Middle frontal gyrus (tissue), 1 donor: ENCODE results near the gene HELB.

Source experiments
- DNase-seq: peaks from one replicate; pipeline ENCODE4 v3.0.0-alpha.2; 2015; ENCODE audit warnings: low spot score; ENCODE audit errors: extremely low spot score

Gene HELB

GRCh38 chr12:66359300-66359699, 57.0 kb downstream of the HELB start:
- DNase-seq, result no peak

DNA sequence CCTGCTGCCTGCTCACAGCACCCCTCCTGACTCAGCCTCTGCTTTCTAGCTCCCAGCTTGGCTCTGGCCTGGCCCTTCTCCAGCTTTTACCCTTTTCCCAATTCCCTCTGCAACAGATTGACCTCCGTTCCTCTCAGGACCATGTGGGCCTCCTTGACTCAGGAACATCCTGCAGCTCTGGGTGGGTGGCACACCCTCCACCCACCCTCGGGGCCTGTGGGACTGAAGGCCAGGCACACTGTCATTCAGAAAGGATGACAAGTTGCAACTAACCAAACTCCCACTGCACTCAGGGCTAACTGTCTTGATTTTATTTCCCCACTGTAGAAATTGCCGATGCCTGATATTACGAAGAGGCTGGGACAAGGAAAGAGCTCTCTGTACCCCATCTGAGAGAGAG, 59.4 kb downstream of the HELB start:
- no peak for DNase-seq

GRCh38 chr12:66365718-66366490, 63.6 kb downstream of the HELB start:
- DNase-seq, result no peak

- DNase-seq, result no peak
Measured at GRCh38 chr12:66367015-66367667, 64.8 kb downstream of the HELB start.

- DNase-seq, result no peak
Measured at GRCh38 chr12:66371982-66372381, 69.7 kb downstream of the HELB start.

DNA sequence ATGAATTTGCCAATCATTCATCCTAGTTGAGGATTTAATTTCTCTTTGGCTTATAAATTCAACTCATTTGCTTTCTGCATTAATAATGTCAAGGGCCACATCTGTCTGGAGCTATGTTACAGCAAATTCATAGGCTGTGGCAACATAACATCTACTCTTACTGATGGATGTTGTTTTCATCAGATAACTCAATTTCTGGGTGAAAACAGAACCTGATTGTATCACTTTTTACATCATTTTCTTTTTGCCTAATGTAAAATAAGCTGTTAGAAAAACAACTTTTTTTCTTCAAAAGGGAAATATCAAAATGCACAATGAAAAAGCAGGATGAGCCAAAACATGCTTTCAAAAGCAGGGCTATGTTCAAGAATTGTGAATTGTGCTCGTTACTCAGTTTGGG, 73.3 kb downstream of the HELB start:
- DNase-seq, result no peak

DNA sequence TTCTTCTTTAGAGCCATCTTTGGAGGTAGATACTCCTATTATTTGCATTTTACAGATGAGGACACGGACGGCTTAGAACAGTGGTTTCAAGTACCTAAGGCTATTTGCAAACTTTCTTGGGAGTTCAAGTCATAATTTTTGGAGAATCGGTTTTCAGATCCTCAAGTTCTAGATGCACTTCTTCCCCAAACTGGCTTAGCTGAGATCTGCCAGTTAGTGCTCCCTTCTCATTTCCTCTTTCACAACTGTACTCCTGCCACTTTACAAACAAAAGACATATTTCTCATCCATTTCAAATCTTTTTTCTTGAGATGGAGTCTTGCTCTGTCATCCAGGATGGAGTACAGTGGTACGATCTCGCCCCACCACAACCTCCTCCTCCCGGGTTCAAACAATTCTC, 77.3 kb downstream of the HELB start:
- DNase-seq, result no peak

DNA sequence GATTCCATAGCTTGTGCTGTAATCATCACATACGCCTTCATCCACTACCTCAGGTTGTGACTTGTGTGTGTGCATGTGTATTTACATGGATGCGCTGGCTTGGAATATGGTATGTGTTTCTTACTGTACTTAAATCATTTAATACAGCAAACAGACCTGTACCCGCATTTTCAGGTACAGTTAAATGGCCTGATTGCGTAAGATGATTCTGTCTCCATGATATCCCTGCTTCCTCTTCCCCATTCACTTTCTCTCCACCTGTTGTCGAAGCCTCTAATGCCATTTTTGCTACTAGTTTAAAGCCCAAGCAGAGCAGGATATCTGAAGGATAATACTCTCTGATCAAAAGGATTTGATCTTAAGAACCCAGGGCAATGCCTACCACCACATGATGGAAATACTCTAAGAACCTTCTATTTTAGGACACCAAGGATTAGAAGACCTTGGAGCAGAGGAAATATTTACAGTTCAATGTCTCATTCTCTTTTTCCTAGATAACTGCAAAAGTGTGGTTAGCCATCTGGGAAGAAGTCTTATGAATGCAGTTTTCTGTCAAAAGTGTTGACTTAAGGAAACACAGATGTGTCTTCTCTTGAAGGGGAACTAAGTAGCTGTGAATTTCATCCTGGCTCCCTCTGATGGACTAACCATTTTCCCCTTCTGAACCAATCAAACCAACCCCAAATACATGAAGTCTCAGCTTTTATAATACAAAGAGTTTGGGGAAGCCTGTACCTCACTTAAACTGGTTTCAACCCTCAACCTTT, 78.7 kb downstream of the HELB start:
- no peak for DNase-seq

DNA sequence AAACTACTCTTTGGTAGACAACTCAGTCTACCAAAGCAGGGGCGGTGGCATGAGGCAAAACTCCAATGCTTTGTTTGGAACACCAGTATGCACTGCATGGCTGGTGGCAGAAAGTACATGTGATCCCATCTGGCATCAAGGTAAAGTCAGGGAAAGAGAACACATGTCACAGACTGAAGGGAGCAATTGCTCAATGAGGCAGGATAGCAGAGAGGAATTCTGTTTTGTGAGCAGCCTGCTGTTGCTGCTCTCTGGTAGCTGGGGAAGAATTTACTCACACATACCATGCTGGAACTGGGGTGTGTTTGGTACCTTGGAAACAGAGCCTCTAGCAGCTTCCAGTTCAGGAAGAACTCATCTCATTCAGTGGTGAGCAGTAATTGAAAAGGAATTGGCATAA, 84.8 kb downstream of the HELB start:
- DNase-seq, result no peak
